Neural progenitor cell (in vitro differentiated cells): ENCODE results near the gene PRKCA. TPM values are rescaled to one million over a fixed set of nuclear protein-coding genes. Genes with fewer than 3 reads are reported as not detected.

Experiments used
- DNase-seq: peaks from one replicate; pipeline ENCODE4 v3.0.0-alpha.2; 2016; ENCODE audit warnings: low spot score
- H2AFZ ChIP-seq: fragments of 200-600 bp; sonication (generic); replicated peaks from 2 replicates; pipeline ENCODE4 v1.6.1; 2016; ENCODE audit warnings: antibody characterized with exemption
- H3F3A ChIP-seq: fragments of 200-600 bp; sonication (generic); 2 replicates; pipeline ENCODE4 v1.6.1; 2016; ENCODE audit warnings: antibody characterized with exemption, low read depth
- H3K27ac ChIP-seq: fragments of 200-600 bp; sonication (generic); 2 replicates; pipeline ENCODE4 v1.5.1; 2016; ENCODE audit warnings: mild to moderate bottlenecking
- H3K27me3 ChIP-seq: fragments of 200-600 bp; sonication (generic); 2 replicates; pipeline ENCODE4 v1.6.1; 2016; ENCODE audit warnings: mild to moderate bottlenecking, moderate library complexity
- H3K36me3 ChIP-seq: fragments of 200-600 bp; sonication (generic); 2 replicates; pipeline ENCODE4 v1.5.1; 2016
- H3K4me1 ChIP-seq: fragments of 200-600 bp; sonication (generic); 2 replicates; pipeline ENCODE4 v1.6.1; 2016; ENCODE audit warnings: mixed run types
- H3K4me2 ChIP-seq: fragments of 200-600 bp; sonication (generic); 2 replicates; pipeline ENCODE4 v1.6.1; 2016
- H3K4me3 ChIP-seq: fragments of 200-600 bp; sonication (generic); 2 replicates; pipeline ENCODE4 v1.5.1; 2016
- H3K79me2 ChIP-seq: fragments of 200-600 bp; sonication (generic); 2 replicates; pipeline ENCODE4 v1.6.1; 2016; ENCODE audit warnings: low read depth
- H3K9ac ChIP-seq: fragments of 200-600 bp; sonication (generic); 2 replicates; pipeline ENCODE4 v1.6.1; 2016
- H3K9me3 ChIP-seq: fragments of 200-600 bp; sonication (generic); 2 replicates; pipeline ENCODE4 v1.5.1; 2016; ENCODE audit warnings: low read depth
- H4K20me1 ChIP-seq: fragments of 200-600 bp; sonication (generic); 2 replicates; pipeline ENCODE4 v1.6.1; 2016; ENCODE audit warnings: low read depth
- H3K27ac Mint-ChIP-seq: 3 replicates; pipeline ENCODE4 v1.8.0; 2021; ENCODE audit warnings: mixed read lengths
- H3K27me3 Mint-ChIP-seq: 2 replicates; pipeline ENCODE4 v1.8.0; 2022; ENCODE audit warnings: low read depth, mild to moderate bottlenecking, inconsistent platforms, moderate library complexity, mixed read lengths; ENCODE audit not compliant: insufficient read depth
- H3K36me3 Mint-ChIP-seq: 3 replicates; pipeline ENCODE4 v1.8.0; 2021; ENCODE audit warnings: mixed read lengths
- H3K4me1 Mint-ChIP-seq: 3 replicates; pipeline ENCODE4 v1.8.0; 2021; ENCODE audit warnings: mixed read lengths
- H3K4me3 Mint-ChIP-seq: 3 replicates; pipeline ENCODE4 v1.8.0; 2021; ENCODE audit warnings: mild to moderate bottlenecking, moderate library complexity, mixed read lengths
- H3K9me3 Mint-ChIP-seq: 3 replicates; pipeline ENCODE4 v1.8.0; 2020; ENCODE audit warnings: mixed read lengths
- CTCF ChIP-seq: fragments of 200-600 bp; sonication (generic); IDR thresholded peaks from 2 replicates; pipeline ENCODE4 v1.5.1; 2017; ENCODE audit warnings: antibody characterized with exemption, mild to moderate bottlenecking
- EZH2 ChIP-seq: fragments of 200-600 bp; sonication (generic); IDR thresholded peaks from 2 replicates; pipeline ENCODE4 v1.6.1; 2017; ENCODE audit warnings: antibody characterized with exemption, mild to moderate bottlenecking, moderate library complexity
- EZH2phosphoT487 ChIP-seq: fragments of 200-600 bp; sonication (generic); IDR thresholded peaks from 2 replicates; pipeline ENCODE4 v1.6.1; 2017; ENCODE audit warnings: antibody characterized with exemption
- total RNA-seq: library from RNA; depleted of rRNA; stranded (reverse); fragments of >200 nt; gene quantifications from 2 replicates; pipeline ENCODE4 v1.2.3, GENCODE V29; 2015; ENCODE audit warnings: low replicate concordance

Gene PRKCA
- total RNA-seq, 1 donor from 2014 or later: 2.1 TPM

- H3K4me3 ChIP-seq: no peak overlapping the region
- no peaks in the 10 kb centered on the region for H3K27me3 ChIP-seq
- no peak overlapping the region for H3K9ac ChIP-seq
- H4K20me1 ChIP-seq: no peaks in the 10 kb centered on the region
- H2AFZ ChIP-seq: no peak overlapping the region
- H3K4me1 Mint-ChIP-seq: no peaks in the 10 kb centered on the region
- H3K36me3 ChIP-seq: no peaks in the 10 kb centered on the region
- TF ChIP-seq CTCF (no peak), EZH2 (no peak)
- H3K27ac ChIP-seq: no peak overlapping the region
- no peak for DNase-seq
- H3K9me3 Mint-ChIP-seq: no peaks in the 10 kb centered on the region
- no peaks in the 10 kb centered on the region for H3K4me1 ChIP-seq
- no peak overlapping the region for H3K4me2 ChIP-seq
- no peaks in the 10 kb centered on the region for H3F3A ChIP-seq
- H3K4me3 Mint-ChIP-seq: no peak overlapping the region
- H3K27me3 Mint-ChIP-seq: peaks cover 2% of the 10 kb centered on the region
- no peaks in the 10 kb centered on the region for H3K79me2 ChIP-seq
- peaks cover 2% of the 10 kb centered on the region for H3K36me3 Mint-ChIP-seq
- no peaks in the 10 kb centered on the region for H3K9me3 ChIP-seq
- H3K27ac Mint-ChIP-seq: no peak overlapping the region
Measured at GRCh38 chr17:66760324-66760723, 457.9 kb downstream of the PRKCA start.

GRCh38 chr17:66762276-66762675 lies 459.9 kb downstream of the PRKCA start:
- Histone ChIP-seq H3K9ac (no peak overlapping the region), H3K4me2 (no peak overlapping the region), H4K20me1 (no peaks in the 10 kb centered on the region), H3K79me2 (no peaks in the 10 kb centered on the region), H2AFZ (no peak overlapping the region), H3K9me3 (no peaks in the 10 kb centered on the region), H3K4me3 (no peak overlapping the region), H3K36me3 (no peaks in the 10 kb centered on the region), H3F3A (no peaks in the 10 kb centered on the region), H3K27ac (no peak overlapping the region), H3K4me1 (no peaks in the 10 kb centered on the region), H3K27me3 (no peaks in the 10 kb centered on the region)
- H3K9me3 Mint-ChIP-seq: no peaks in the 10 kb centered on the region
- H3K27ac Mint-ChIP-seq: no peak overlapping the region
- DNase-seq: no peak
- TF ChIP-seq CTCF (no peak), EZH2phosphoT487 (no peak), EZH2 (no peak)
- H3K4me3 Mint-ChIP-seq: no peak overlapping the region
- peaks cover 2% of the 10 kb centered on the region for H3K27me3 Mint-ChIP-seq
- H3K36me3 Mint-ChIP-seq: no peaks in the 10 kb centered on the region
- H3K4me1 Mint-ChIP-seq: no peaks in the 10 kb centered on the region

GRCh38 chr17:66763056-66763455 lies 460.6 kb downstream of the PRKCA start:
- Mint-ChIP-seq H3K27me3 (peaks cover 2% of the 10 kb centered on the region), H3K4me3 (no peak overlapping the region), H3K27ac (no peak overlapping the region), H3K4me1 (no peaks in the 10 kb centered on the region), H3K9me3 (no peaks in the 10 kb centered on the region), H3K36me3 (no peaks in the 10 kb centered on the region)
- Histone ChIP-seq H3K4me1 (no peaks in the 10 kb centered on the region), H3K79me2 (no peaks in the 10 kb centered on the region), H3K36me3 (no peaks in the 10 kb centered on the region), H3F3A (no peaks in the 10 kb centered on the region), H3K27me3 (no peaks in the 10 kb centered on the region), H3K4me2 (no peak overlapping the region), H4K20me1 (no peaks in the 10 kb centered on the region), H3K4me3 (no peak overlapping the region), H2AFZ (no peak overlapping the region), H3K9ac (no peak overlapping the region), H3K9me3 (no peaks in the 10 kb centered on the region), H3K27ac (no peak overlapping the region)
- DNase-seq: no peak
- TF ChIP-seq EZH2 (no peak), EZH2phosphoT487 (no peak), CTCF (no peak)

- Histone ChIP-seq H3K4me2 (no peak overlapping the region), H3K9me3 (no peaks in the 10 kb centered on the region), H3F3A (no peaks in the 10 kb centered on the region), H3K9ac (no peak overlapping the region), H4K20me1 (no peaks in the 10 kb centered on the region), H3K4me3 (no peak overlapping the region), H3K27me3 (no peaks in the 10 kb centered on the region), H3K79me2 (no peaks in the 10 kb centered on the region), H2AFZ (no peak overlapping the region), H3K27ac (no peak overlapping the region), H3K36me3 (no peaks in the 10 kb centered on the region), H3K4me1 (no peaks in the 10 kb centered on the region)
- DNase-seq: no peak
- Mint-ChIP-seq H3K27me3 (peaks cover 2% of the 10 kb centered on the region), H3K4me3 (no peak overlapping the region), H3K36me3 (no peaks in the 10 kb centered on the region), H3K27ac (no peak overlapping the region), H3K4me1 (no peaks in the 10 kb centered on the region), H3K9me3 (no peaks in the 10 kb centered on the region)
- TF ChIP-seq EZH2 (no peak), CTCF (no peak), EZH2phosphoT487 (no peak)
Measured at GRCh38 chr17:66764506-66764905, 462.1 kb downstream of the PRKCA start.
